ENCODE data around the gene VTA1.
A peak's percentile ranks its signal among the peaks of the same experiment; 100 is the strongest.
"Not testable (repeated sequence)": the region's sequence is repeated elsewhere in the genome, so short reads cannot be mapped to it uniquely, and the experiment has no call there.

Gene VTA1

GRCh38 chr6:142146828-142147662, at the start of gene VTA1, which contains the start of gene NMBR:
TSS of gene VTA1 (plus strand) at chr6:142147263. CDS start at chr6:142147288, 25 bp downstream.
TSS of gene NMBR (minus strand) at chr6:142147122. CDS start at chr6:142088658, 58,464 bp downstream.
- peaks cover 6% of the 10 kb centered on the region; the same call in 1 of the 2 replicates for H3K4me1 ChIP-seq (ENCODE audit: insufficient read depth, low read length)
- no peaks in the 10 kb centered on the region for H3K36me3 ChIP-seq (ENCODE audit: insufficient read depth, low read length)
- no peaks in the 10 kb centered on the region for H3K9me3 ChIP-seq (ENCODE audit: control insufficient read depth, insufficient read depth, low read length)
- H3K9ac ChIP-seq (ENCODE audit: low read depth, low read length) = peak within 1 kb of the TSS; percentile 56

DNA sequence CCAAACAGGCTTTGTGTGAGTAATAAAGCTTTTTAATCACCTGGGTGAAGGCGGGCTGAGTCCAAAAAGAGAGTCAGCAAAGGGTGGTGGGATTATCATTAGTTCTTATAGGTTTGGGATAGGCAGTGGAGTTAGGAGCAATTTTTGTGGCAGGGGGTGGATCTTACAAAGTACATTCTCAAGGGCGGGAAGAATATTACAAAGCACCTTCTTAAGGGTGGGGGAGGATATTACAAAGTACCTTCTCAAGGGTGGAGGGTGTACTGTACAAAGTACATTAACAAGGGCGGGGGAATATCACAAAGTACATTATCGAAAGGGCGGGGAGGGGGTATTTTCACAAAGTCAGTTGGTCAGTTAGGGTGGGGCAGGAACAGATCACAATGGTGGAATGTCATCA, 42.2 kb upstream of the VTA1 start:
- H3K4me1 ChIP-seq (ENCODE audit: insufficient read depth, low read length); H3K9ac ChIP-seq (ENCODE audit: low read depth, low read length); H3K9me3 ChIP-seq (ENCODE audit: control insufficient read depth, insufficient read depth, low read length); H3K36me3 ChIP-seq (ENCODE audit: insufficient read depth, low read length): not testable (repeated sequence)

DNA sequence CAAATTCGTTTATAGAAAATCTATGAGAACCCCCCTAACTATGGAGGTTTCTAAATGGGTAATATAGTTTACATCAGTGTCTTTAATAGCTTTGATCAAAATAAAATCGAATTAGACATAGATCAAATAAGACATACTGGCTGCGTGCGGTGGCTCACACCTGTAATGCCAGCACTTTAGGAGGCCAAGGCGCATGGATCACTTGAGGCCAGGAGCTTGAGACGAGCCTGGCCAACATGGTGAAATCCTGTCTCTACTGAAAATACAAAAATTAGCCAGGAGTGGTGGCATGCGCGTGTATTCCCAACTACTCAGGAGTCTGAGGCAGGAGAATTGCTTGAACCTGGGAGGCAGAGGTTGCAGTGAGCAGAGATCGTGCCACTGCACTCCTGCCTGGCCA, 36.2 kb upstream of the VTA1 start:
- not testable (repeated sequence) for H3K9ac ChIP-seq (ENCODE audit: low read depth, low read length); H3K9me3 ChIP-seq (ENCODE audit: control insufficient read depth, insufficient read depth, low read length); H3K4me1 ChIP-seq (ENCODE audit: insufficient read depth, low read length); H3K36me3 ChIP-seq (ENCODE audit: insufficient read depth, low read length)

- H3K9me3 ChIP-seq (ENCODE audit: control insufficient read depth, insufficient read depth, low read length) = no peaks in the 10 kb centered on the region
- no peak overlapping the region for H3K9ac ChIP-seq (ENCODE audit: low read depth, low read length)
- H3K36me3 ChIP-seq (ENCODE audit: insufficient read depth, low read length) = no peaks in the 10 kb centered on the region
- H3K4me1 ChIP-seq (ENCODE audit: insufficient read depth, low read length) = no peaks in the 10 kb centered on the region
These were observed 34.5 kb upstream of the VTA1 start for GRCh38 chr6:142112451-142113061.

DNA sequence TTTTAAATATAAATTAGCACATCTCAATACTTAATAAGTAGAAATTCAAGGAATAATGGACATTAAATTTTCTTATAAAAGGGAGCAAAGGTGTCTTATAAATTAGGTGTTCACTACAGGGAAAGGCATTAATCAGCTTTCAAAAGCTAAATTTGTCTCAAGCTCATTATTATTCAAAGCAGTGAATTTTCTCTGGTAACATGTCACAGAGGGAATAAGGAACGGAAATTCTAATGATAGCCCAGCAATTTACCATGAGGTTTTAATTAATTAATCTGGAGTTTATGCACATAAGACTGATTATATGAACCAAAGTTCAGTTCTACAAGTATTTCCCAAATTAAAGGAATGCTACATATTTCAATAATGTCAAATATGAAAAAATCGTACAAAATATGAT, 29.7 kb upstream of the VTA1 start:
- Histone ChIP-seq H3K36me3 (ENCODE audit: insufficient read depth, low read length) (no peaks in the 10 kb centered on the region), H3K9me3 (ENCODE audit: control insufficient read depth, insufficient read depth, low read length) (no peaks in the 10 kb centered on the region), H3K4me1 (ENCODE audit: insufficient read depth, low read length) (no peaks in the 10 kb centered on the region), H3K9ac (ENCODE audit: low read depth, low read length) (no peak overlapping the region)

DNA sequence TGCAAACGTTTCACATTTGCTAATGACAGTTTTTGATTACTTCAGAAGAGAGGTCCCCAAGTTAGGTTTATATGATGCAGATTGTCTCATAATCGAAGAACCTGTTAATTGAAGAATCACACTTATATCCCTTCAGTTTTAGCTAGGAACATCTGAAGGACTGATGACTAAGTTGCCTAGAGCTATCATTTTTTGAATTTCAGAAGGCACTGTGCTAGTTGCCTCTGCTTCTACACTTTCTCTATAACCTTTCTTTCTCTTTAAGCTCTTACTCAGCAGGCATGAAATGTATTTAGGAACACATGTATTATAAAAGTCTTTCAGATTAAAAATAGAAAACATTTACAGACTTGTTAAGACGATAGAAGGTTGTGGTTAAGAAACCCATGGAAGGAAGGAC, 28.7 kb upstream of the VTA1 start:
- H3K9ac ChIP-seq (ENCODE audit: low read depth, low read length) = no peak overlapping the region
- H3K4me1 ChIP-seq (ENCODE audit: insufficient read depth, low read length) = no peaks in the 10 kb centered on the region
- H3K9me3 ChIP-seq (ENCODE audit: control insufficient read depth, insufficient read depth, low read length) = no peaks in the 10 kb centered on the region
- no peaks in the 10 kb centered on the region for H3K36me3 ChIP-seq (ENCODE audit: insufficient read depth, low read length)

- Histone ChIP-seq H3K4me1 (ENCODE audit: insufficient read depth, low read length) (no peaks in the 10 kb centered on the region), H3K9ac (ENCODE audit: low read depth, low read length) (no peak overlapping the region), H3K36me3 (ENCODE audit: insufficient read depth, low read length) (no peaks in the 10 kb centered on the region), H3K9me3 (ENCODE audit: control insufficient read depth, insufficient read depth, low read length) (no peaks in the 10 kb centered on the region)
These were observed 28.1 kb upstream of the VTA1 start for GRCh38 chr6:142118925-142119324.

GRCh38 chr6:142121342-142121741, 25.7 kb upstream of the VTA1 start:
- Histone ChIP-seq H3K9ac (ENCODE audit: low read depth, low read length) (no peak overlapping the region), H3K9me3 (ENCODE audit: control insufficient read depth, insufficient read depth, low read length) (no peaks in the 10 kb centered on the region), H3K36me3 (ENCODE audit: insufficient read depth, low read length) (no peaks in the 10 kb centered on the region), H3K4me1 (ENCODE audit: insufficient read depth, low read length) (no peaks in the 10 kb centered on the region)

DNA sequence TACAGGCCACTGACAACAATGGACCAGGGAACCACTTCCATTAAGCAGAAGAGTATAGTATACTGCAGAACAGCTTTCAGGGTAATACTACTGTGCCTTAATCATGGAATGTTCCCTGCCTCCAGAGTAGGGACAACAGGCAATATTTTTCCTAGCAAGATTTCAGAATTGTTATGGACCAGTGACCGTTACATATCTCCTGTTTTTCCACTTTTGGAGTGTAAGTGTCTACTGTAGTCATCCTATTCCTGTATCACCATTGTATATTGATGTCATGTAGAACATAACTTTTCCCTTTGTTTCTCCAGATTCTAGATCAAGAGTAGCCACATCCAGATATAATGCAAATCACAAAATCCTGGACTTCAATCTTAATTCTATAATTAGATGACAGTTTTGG, 16.2 kb upstream of the VTA1 start:
- no peaks in the 10 kb centered on the region for H3K9me3 ChIP-seq (ENCODE audit: control insufficient read depth, insufficient read depth, low read length)
- no peaks in the 10 kb centered on the region for H3K4me1 ChIP-seq (ENCODE audit: insufficient read depth, low read length)
- H3K9ac ChIP-seq (ENCODE audit: low read depth, low read length) = no peak overlapping the region
- no peaks in the 10 kb centered on the region for H3K36me3 ChIP-seq (ENCODE audit: insufficient read depth, low read length)

- H3K9ac ChIP-seq (ENCODE audit: low read depth, low read length) = no peak within 1 kb of the TSS
- no peaks in the 10 kb centered on the region for H3K36me3 ChIP-seq (ENCODE audit: insufficient read depth, low read length)
- no peaks in the 10 kb centered on the region for H3K9me3 ChIP-seq (ENCODE audit: control insufficient read depth, insufficient read depth, low read length)
- H3K4me1 ChIP-seq (ENCODE audit: insufficient read depth, low read length) = no peaks in the 10 kb centered on the region
These were observed 14.4 kb upstream of the VTA1 start, which contains the start of gene GJE1 for GRCh38 chr6:142132625-142133024. TSS of gene GJE1 (plus strand) at chr6:142132925. CDS start at chr6:142133159, 234 bp downstream.

DNA sequence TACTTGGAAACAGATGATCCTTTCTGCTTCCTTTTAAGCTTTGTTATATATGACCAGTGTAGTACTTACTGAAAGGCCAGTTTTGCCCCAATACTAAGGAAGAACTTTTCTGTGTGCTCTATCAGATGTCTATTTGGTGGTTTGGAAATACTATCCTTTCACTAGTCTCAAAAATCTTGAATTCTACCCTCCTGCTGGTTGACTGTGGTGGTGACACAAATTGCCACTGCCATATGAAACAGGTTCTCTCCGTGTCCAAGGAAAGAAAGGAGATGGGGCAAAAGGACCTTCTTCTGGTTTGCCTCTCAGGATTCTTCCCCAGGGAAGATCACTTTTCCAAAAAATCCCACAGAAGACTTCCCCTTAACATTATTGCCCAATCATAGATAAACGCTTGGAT, 8.2 kb upstream of the VTA1 start:
- no peaks in the 10 kb centered on the region for H3K36me3 ChIP-seq (ENCODE audit: insufficient read depth, low read length)
- no peak overlapping the region for H3K9ac ChIP-seq (ENCODE audit: low read depth, low read length)
- H3K9me3 ChIP-seq (ENCODE audit: control insufficient read depth, insufficient read depth, low read length) = no peaks in the 10 kb centered on the region
- no peaks in the 10 kb centered on the region for H3K4me1 ChIP-seq (ENCODE audit: insufficient read depth, low read length)

DNA sequence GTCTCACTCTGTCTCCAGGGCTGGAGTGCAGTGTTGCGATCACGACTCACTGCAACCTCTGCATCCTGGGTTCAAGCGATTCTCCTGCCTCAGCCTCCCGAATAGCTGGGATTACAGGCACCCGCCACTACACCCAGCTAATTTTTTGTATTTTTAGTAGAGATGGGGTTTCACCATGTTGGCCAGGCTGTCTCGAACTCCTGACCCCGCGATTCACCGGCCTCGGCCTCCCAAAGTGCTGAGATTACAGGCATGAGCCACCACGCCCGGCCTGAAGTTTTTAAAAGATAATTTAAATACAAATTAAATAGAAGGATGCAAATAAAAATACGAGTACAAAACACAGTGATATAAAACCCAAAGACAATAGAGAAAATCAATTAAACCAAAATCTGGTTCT, 5.5 kb upstream of the VTA1 start:
- not testable (repeated sequence) for H3K36me3 ChIP-seq (ENCODE audit: insufficient read depth, low read length); H3K4me1 ChIP-seq (ENCODE audit: insufficient read depth, low read length); H3K9me3 ChIP-seq (ENCODE audit: control insufficient read depth, insufficient read depth, low read length); H3K9ac ChIP-seq (ENCODE audit: low read depth, low read length)

DNA sequence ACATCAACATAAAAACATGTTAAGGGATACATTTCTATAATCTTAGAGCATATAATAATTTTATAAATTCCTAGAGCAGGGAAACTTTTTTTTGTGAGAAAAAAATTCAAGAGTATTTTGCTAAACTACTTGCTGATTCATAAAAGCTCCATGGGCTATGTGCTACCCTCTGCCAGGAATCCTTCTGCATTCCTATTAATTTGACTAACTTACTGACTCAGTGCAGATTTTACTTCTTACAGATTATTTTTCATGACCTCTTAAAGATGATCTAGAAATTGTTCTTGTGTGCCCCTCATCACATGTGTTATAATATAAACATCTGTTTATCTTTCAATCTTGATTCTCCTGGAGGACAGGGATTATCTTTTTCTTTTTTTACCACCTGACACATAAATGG, 5.7 kb downstream of the VTA1 start:
- no peaks in the 10 kb centered on the region for H3K9me3 ChIP-seq (ENCODE audit: control insufficient read depth, insufficient read depth, low read length)
- no peak overlapping the region for H3K9ac ChIP-seq (ENCODE audit: low read depth, low read length)
- H3K4me1 ChIP-seq (ENCODE audit: insufficient read depth, low read length) = peaks cover 17% of the 10 kb centered on the region
- H3K36me3 ChIP-seq (ENCODE audit: insufficient read depth, low read length) = no peaks in the 10 kb centered on the region

- no peak overlapping the region for H3K9ac ChIP-seq (ENCODE audit: low read depth, low read length)
- H3K9me3 ChIP-seq (ENCODE audit: control insufficient read depth, insufficient read depth, low read length) = no peaks in the 10 kb centered on the region
- no peaks in the 10 kb centered on the region for H3K36me3 ChIP-seq (ENCODE audit: insufficient read depth, low read length)
- H3K4me1 ChIP-seq (ENCODE audit: insufficient read depth, low read length) = peaks cover 15% of the 10 kb centered on the region
These were observed 6.1 kb downstream of the VTA1 start for GRCh38 chr6:142153196-142153595.

GRCh38 chr6:142154336-142154735, 7.3 kb downstream of the VTA1 start:
- H3K36me3 ChIP-seq (ENCODE audit: insufficient read depth, low read length) = no peaks in the 10 kb centered on the region
- no peak overlapping the region for H3K9ac ChIP-seq (ENCODE audit: low read depth, low read length)
- no peaks in the 10 kb centered on the region for H3K9me3 ChIP-seq (ENCODE audit: control insufficient read depth, insufficient read depth, low read length)
- peaks cover 11% of the 10 kb centered on the region for H3K4me1 ChIP-seq (ENCODE audit: insufficient read depth, low read length)

Data from ES-I3 (cell line).